GM11168 (cell line): Measurements from ENCODE around the gene PACSIN1.

Experiments used
- in situ Hi-C: fragments of 300-500 bp; cut with MboI; formaldehyde crosslinking; loops from one replicate; pipeline ENCODE4 v1.12.0; 2022; ENCODE audit warnings: low sequenced_read_pairs; ENCODE audit not compliant: unreplicated experiment

PACSIN1 gene

GRCh38 chr6:34536959-34537848, 71.3 kb downstream of the PACSIN1 start:
- in situ Hi-C loops: no loop called here

- in situ Hi-C loops: no loop called here
Observed at GRCh38 chr6:34537922-34538550, 72.2 kb downstream of the PACSIN1 start.

GRCh38 chr6:34538581-34538980, 72.7 kb downstream of the PACSIN1 start:
- in situ Hi-C loops: no loop called here

- in situ Hi-C loops: no loop called here
Observed at GRCh38 chr6:34539181-34539580, 73.3 kb downstream of the PACSIN1 start.

DNA sequence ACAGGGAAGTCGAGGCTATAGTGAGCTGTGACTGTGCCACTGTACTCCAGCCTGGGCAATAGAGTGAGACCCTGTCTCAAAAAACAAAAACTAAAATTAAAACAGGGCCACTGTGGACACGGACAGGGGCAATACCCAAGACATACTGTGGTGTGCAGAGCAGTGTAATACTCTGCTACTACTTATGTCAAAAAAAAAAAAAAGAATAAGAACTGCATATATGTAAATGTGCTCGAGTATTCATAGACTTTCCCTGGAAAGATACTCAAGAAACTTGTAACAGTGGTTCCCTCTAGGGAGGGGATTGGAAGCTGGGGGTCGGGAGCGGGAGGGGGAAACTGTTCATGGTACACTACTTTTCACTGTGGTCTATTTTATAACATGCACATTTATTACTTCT, 74.3 kb downstream of the PACSIN1 start:
- in situ Hi-C loops: no loop called here

GRCh38 chr6:34540841-34541240, 75.0 kb downstream of the PACSIN1 start:
- in situ Hi-C loops: no loop called here

GRCh38 chr6:34543421-34543820, 77.5 kb downstream of the PACSIN1 start:
- in situ Hi-C loops: no loop called here

- in situ Hi-C loops: no loop called here
Observed at GRCh38 chr6:34544052-34544604, 78.3 kb downstream of the PACSIN1 start.

DNA sequence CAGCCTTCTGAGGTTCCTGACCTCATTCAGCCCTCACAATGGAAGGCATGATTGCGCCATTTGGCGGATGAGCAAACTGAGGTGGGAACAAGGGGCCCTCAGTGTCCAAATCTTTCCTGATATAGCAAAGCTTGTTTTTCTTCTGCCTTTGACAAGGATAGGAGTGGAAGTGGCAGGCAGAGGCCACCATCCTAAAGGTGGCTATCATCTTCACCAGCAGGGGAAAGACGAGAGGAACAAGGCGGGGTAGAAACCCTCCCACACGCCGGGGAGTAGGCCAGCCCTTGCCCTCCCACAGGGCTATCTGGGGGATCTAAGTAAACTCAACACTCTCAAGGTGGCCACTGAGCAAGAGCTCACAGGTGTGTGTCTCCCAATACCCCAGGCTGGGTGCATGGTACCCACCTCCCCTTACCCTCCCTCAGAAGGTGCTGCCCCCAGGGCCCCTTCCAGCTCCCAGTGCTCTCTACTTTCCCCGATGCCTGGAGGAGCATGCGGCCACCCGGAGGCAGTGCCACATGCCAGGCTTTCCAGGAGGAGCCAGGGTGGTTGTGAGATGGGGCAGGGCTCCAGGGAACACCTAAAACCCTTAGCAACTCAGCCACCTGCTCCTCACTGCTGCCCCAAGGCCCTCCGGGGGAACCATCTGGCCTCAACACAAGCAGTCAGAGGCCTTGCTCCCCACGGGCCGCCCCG, 79.0 kb downstream of the PACSIN1 start:
- in situ Hi-C loops: no loop called here

- in situ Hi-C loops: no loop called here
Observed at GRCh38 chr6:34546551-34547321, 80.9 kb downstream of the PACSIN1 start.

- in situ Hi-C loops: no loop called here
Observed at GRCh38 chr6:34547701-34548644, 82.1 kb downstream of the PACSIN1 start.

GRCh38 chr6:34549026-34549803, 83.3 kb downstream of the PACSIN1 start:
- in situ Hi-C loops: no loop called here

DNA sequence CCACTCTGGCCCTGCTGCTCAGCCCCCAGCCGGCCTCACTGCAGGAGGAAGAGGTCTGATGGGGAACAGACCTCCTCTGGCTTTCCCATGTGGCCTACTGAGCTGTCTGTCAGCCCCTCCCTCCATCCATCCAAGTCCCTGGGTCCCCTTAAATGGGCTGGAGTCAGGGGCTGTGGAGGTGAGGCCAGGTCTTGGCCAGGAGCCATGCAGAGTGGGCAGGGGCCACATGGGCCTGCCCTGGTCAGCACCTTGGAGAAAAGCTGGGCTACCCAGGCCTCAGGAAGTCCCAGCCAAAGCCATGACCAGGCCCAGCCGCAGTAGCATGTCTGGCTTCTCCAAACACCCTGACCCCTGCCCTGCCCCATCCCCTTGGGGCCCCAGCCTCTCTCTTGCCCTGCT, 83.9 kb downstream of the PACSIN1 start:
- in situ Hi-C loops: no loop called here

DNA sequence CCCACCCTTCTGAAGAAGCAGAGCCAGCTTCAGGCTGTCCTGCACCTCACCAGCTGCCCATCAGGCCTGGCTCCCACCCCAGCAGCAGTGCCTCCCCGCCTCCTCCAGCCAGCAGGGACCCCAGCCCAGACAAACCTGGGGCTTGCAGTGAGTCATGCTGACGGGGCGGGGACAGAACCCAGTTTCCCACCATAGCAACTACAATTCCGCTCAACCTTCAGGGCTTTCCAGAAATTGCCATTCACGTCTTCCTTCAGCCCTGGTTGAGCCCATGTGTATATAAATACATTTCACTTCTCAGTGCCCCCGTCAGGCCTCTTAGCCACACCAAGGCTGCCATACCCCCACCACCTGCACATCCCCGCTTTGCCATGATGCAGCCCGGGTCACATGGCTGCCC, 85.8 kb downstream of the PACSIN1 start:
- in situ Hi-C loops: no loop called here

- in situ Hi-C loops: no loop called here
Observed at GRCh38 chr6:34552620-34553019, 86.7 kb downstream of the PACSIN1 start.

GRCh38 chr6:34553146-34553545, 87.3 kb downstream of the PACSIN1 start:
- in situ Hi-C loops: no loop called here

GRCh38 chr6:34553750-34554149, 87.9 kb downstream of the PACSIN1 start:
- in situ Hi-C loops: no loop called here

- in situ Hi-C loops: no loop called here
Observed at GRCh38 chr6:34554291-34555006, 88.6 kb downstream of the PACSIN1 start.
